HepG2 (cell line): ENCODE measurements around the gene RTN4RL2. TPM values are rescaled to one million over a fixed set of nuclear protein-coding genes. Genes with fewer than 3 reads are reported as not detected.
A peak's percentile ranks its signal among the peaks of the same experiment; 100 is the strongest.

Source experiments
- ARID2 ChIP-seq: sonication (generic); formaldehyde crosslinking; IDR thresholded peaks from 2 replicates; pipeline ENCODE4 v1.8.1; 2022; ENCODE audit warnings: mild to moderate bottlenecking, missing genetic modification reagents, borderline replicate concordance
- ARID5B ChIP-seq: IDR thresholded peaks from 2 replicates; pipeline ENCODE4 v1.4.0; 2020; ENCODE audit warnings: mild to moderate bottlenecking, missing genetic modification reagents
- ARNT ChIP-seq: fragments of 450-650 bp; IDR thresholded peaks from 2 replicates; pipeline ENCODE4 v1.6.1; 2017
- ATF6 ChIP-seq: sonication (generic); formaldehyde crosslinking; conservative IDR thresholded peaks from 2 replicates; pipeline ENCODE4 v1.4.0; 2020; ENCODE audit warnings: missing genetic modification reagents
- CBX5 ChIP-seq: sonication (generic); formaldehyde crosslinking; IDR thresholded peaks from 2 replicates; pipeline ENCODE4 v1.4.0; 2020; ENCODE audit warnings: missing genetic modification reagents, borderline replicate concordance
- HOXA5 ChIP-seq: sonication (generic); formaldehyde crosslinking; IDR thresholded peaks from 2 replicates; pipeline ENCODE4 v1.4.0; 2020; ENCODE audit warnings: missing genetic modification reagents
- KDM3A ChIP-seq: IDR thresholded peaks from 2 replicates; pipeline ENCODE4 v1.6.1; 2018; ENCODE audit warnings: low read depth, missing compliant biosample characterization
- NR3C1 ChIP-seq: sonication (generic); formaldehyde crosslinking; IDR thresholded peaks from 2 replicates; pipeline ENCODE4 v1.4.0; 2020; ENCODE audit warnings: missing genetic modification reagents
- POGZ ChIP-seq: sonication (generic); formaldehyde crosslinking; IDR thresholded peaks from 2 replicates; pipeline ENCODE4 v1.4.0; 2020; ENCODE audit warnings: mild to moderate bottlenecking, missing genetic modification reagents
- RELA ChIP-seq: sonication (generic); formaldehyde crosslinking; IDR thresholded peaks from 2 replicates; pipeline ENCODE4 v1.4.0; 2020; ENCODE audit warnings: missing genetic modification reagents
- SAP130 ChIP-seq: IDR thresholded peaks from 2 replicates; pipeline ENCODE4 v1.6.1; 2016; ENCODE audit warnings: low read depth
- TCF12 ChIP-seq, 2 experiments: fragments of 450-650 bp in 1 of 2; sonication (generic) in 1 of 2; formaldehyde crosslinking in 1 of 2; IDR thresholded peaks; 2 replicates each; pipeline versions ENCODE4 v1.6.1 to v1.8.0; 2017 to 2022; ENCODE audit warnings: antibody characterized with exemption in 1 of 2, mild to moderate bottlenecking in 1 of 2, missing genetic modification reagents in 1 of 2, moderate library complexity in 1 of 2
- TEAD2 ChIP-seq: sonication (generic); formaldehyde crosslinking; IDR thresholded peaks from 2 replicates; pipeline ENCODE4 v1.9.0; 2021; ENCODE audit warnings: missing genetic modification reagents
- ZFAT ChIP-seq: sonication (generic); formaldehyde crosslinking; conservative IDR thresholded peaks from 2 replicates; pipeline ENCODE4 v1.8.1; 2023; ENCODE audit warnings: missing genetic modification reagents, inconsistent platforms
- ZNF34 ChIP-seq: sonication (generic); formaldehyde crosslinking; IDR thresholded peaks from 2 replicates; pipeline ENCODE4 v1.4.0; 2020; ENCODE audit warnings: mild to moderate bottlenecking, missing genetic modification reagents, borderline replicate concordance
- ZNF687 ChIP-seq: sonication (generic); formaldehyde crosslinking; IDR thresholded peaks from 2 replicates; pipeline ENCODE4 v1.5.1; 2020; ENCODE audit warnings: mild to moderate bottlenecking, missing genetic modification reagents, moderate library complexity
- ZNF704 ChIP-seq: sonication (generic); formaldehyde crosslinking; IDR thresholded peaks from 2 replicates; pipeline ENCODE4 v1.8.1; 2023; ENCODE audit warnings: mild to moderate bottlenecking, inconsistent platforms, moderate library complexity, missing genetic modification reagents, borderline replicate concordance
- polyA plus RNA-seq, 8 experiments: library from polyadenylated mRNA; depleted of rRNA in 3 of 8; stranded (reverse) in 7 of 8; unstranded in 1 of 8; fragments of >200 nt; fragmentation: Illumina TruSeq in 4 of 8; extraction: Trizol in 4 of 8; gene quantifications; 2 replicates each; pipeline versions ENCODE4 v1.2.1 to v1.2.3, GENCODE V29; 2011 to 2016; ENCODE audit warnings: low read depth in 4 of 8, missing spikeins in 1 of 8, mixed read lengths in 1 of 8; ENCODE audit not compliant: insufficient read depth in 1 of 8
- total RNA-seq, 5 experiments: library from RNA; depleted of rRNA; stranded (reverse); fragments of >200 nt; fragmentation: Illumina TruSeq; extraction: Trizol; gene quantifications; 2 replicates each; pipeline ENCODE4 v1.2.3, GENCODE V29; 2016; ENCODE audit warnings: low read depth in 1 of 5

The RTN4RL2 gene
- total and polyA plus RNA-seq, 2 of the 13 experiments (the other 11 are each of a cell fraction or from before 2014, with no cell fraction given): 1.3 to 4.3 TPM

- no peak for TF ChIP-seq ZNF704 (CRISPR knock-in tag)
- no peak for TF ChIP-seq NR3C1 (CRISPR knock-in tag)
- peak; percentile 40; the same call in 1 of the 2 replicates for TF ChIP-seq HOXA5 (CRISPR knock-in tag)
- TF ChIP-seq ZNF34: 0 out of 2 replicates have a peak, but pooled peaks have one; percentile 32
- no peak for TF ChIP-seq RELA
- TF ChIP-seq CBX5 (CRISPR knock-in tag): no peak; the same call in 1 of the 2 replicates
- TF ChIP-seq ZFAT (CRISPR knock-in tag): no peak; the same call in 1 of the 2 replicates
- TF ChIP-seq SAP130: peak; percentile 76
- no peak for TF ChIP-seq TEAD2 (CRISPR knock-in tag)
- no peak for TF ChIP-seq TCF12 (IDR thresholded peaks at IDR 0.05)
- TF ChIP-seq TCF12 (CRISPR knock-in tag; IDR thresholded peaks at IDR 0.05): no peak; the same call in 1 of the 2 replicates
- peak; percentile 42; the same call in 1 of the 2 replicates for TF ChIP-seq POGZ (CRISPR knock-in tag)
- TF ChIP-seq ATF6 (CRISPR knock-in tag): no peak
- TF ChIP-seq ARID5B: peak; percentile 67
- TF ChIP-seq ZNF687 (CRISPR knock-in tag): peak; percentile 71
- no peak for TF ChIP-seq ARNT
- 0 out of 2 replicates have a peak, but pooled peaks have one; percentile 27 for TF ChIP-seq ARID2 (CRISPR knock-in tag)
- TF ChIP-seq KDM3A (CRISPR knock-in tag): 0 out of 2 replicates have a peak, but pooled peaks have one; percentile 40
Measured at GRCh38 chr11:57515332-57516060, 55.2 kb downstream of the RTN4RL2 start, which contains the start of gene SLC43A1 (continued).
